ENCODE measurements around the gene PSG2.
"Not testable (repeated sequence)": the region's sequence is repeated elsewhere in the genome, so short reads cannot be mapped to it uniquely, and the experiment has no call there.

PSG2 gene

GRCh38 chr19:43098416-43098815, 15.9 kb upstream of the PSG2 start:
- H3K4ac ChIP-seq (ENCODE audit: low read length); H2BK12ac ChIP-seq (ENCODE audit: low read length); H2AFZ ChIP-seq (ENCODE audit: low read length); H2BK120ac ChIP-seq (ENCODE audit: low read depth, low read length); H2BK5ac ChIP-seq (ENCODE audit: low read length); H3K9ac ChIP-seq (ENCODE audit: low read depth, low read length, poor library complexity); H3K9me3 ChIP-seq (replicated peaks in 1 of 2; ENCODE audit: control insufficient read depth in 2 of 2, insufficient read depth in 1 of 2, low read depth in 1 of 2, low read length in 2 of 2); H4K8ac ChIP-seq (ENCODE audit: low read depth, low read length); H3K79me1 ChIP-seq (ENCODE audit: low read depth, low read length); DNase-seq (ENCODE audit: low spot score); H3K23ac ChIP-seq (ENCODE audit: low read depth, low read length, poor library complexity); H3K27me3 ChIP-seq (ENCODE audit: control insufficient read depth in 3 of 3, insufficient read depth in 3 of 3, low read depth in 1 of 3, low read length in 3 of 3); H3K27ac ChIP-seq (replicated peaks; ENCODE audit: low read length); H3K18ac ChIP-seq (ENCODE audit: low read length); H3K14ac ChIP-seq (ENCODE audit: low read length); H2BK15ac ChIP-seq (ENCODE audit: low read length); H3K4me1 ChIP-seq (ENCODE audit: control insufficient read depth in 2 of 2, insufficient read depth in 1 of 2, low read depth in 1 of 2, low read length in 2 of 2); H3K4me3 ChIP-seq (ENCODE audit: low read length in 2 of 2); H4K91ac ChIP-seq (ENCODE audit: low read depth, low read length, poor library complexity); H3K4me2 ChIP-seq (ENCODE audit: insufficient read depth, low read length, poor library complexity, severe bottlenecking); H2AK5ac ChIP-seq (ENCODE audit: low read depth, low read length); H3K36me3 ChIP-seq (replicated peaks in 1 of 2; ENCODE audit: control insufficient read depth in 2 of 2, insufficient read depth in 2 of 2, low read length in 2 of 2): not testable (repeated sequence)

- not testable (repeated sequence) for H3K79me1 ChIP-seq (ENCODE audit: low read depth, low read length); H3K23ac ChIP-seq (ENCODE audit: low read depth, low read length, poor library complexity); H4K91ac ChIP-seq (ENCODE audit: low read depth, low read length, poor library complexity); H2BK15ac ChIP-seq (ENCODE audit: low read length); H3K36me3 ChIP-seq (replicated peaks in 1 of 2; ENCODE audit: control insufficient read depth in 2 of 2, insufficient read depth in 2 of 2, low read length in 2 of 2); H3K18ac ChIP-seq (ENCODE audit: low read length); H2AK5ac ChIP-seq (ENCODE audit: low read depth, low read length); H2BK12ac ChIP-seq (ENCODE audit: low read length); H2BK5ac ChIP-seq (ENCODE audit: low read length); H2AFZ ChIP-seq (ENCODE audit: low read length); H2BK120ac ChIP-seq (ENCODE audit: low read depth, low read length); H3K14ac ChIP-seq (ENCODE audit: low read length); H3K4ac ChIP-seq (ENCODE audit: low read length); DNase-seq (ENCODE audit: low spot score); H3K27me3 ChIP-seq (ENCODE audit: control insufficient read depth in 3 of 3, insufficient read depth in 3 of 3, low read depth in 1 of 3, low read length in 3 of 3); H3K4me3 ChIP-seq (ENCODE audit: low read length in 2 of 2); H3K4me1 ChIP-seq (ENCODE audit: control insufficient read depth in 2 of 2, insufficient read depth in 1 of 2, low read depth in 1 of 2, low read length in 2 of 2); H3K9me3 ChIP-seq (replicated peaks in 1 of 2; ENCODE audit: control insufficient read depth in 2 of 2, insufficient read depth in 1 of 2, low read depth in 1 of 2, low read length in 2 of 2); H3K4me2 ChIP-seq (ENCODE audit: insufficient read depth, low read length, poor library complexity, severe bottlenecking); H4K8ac ChIP-seq (ENCODE audit: low read depth, low read length); H3K9ac ChIP-seq (ENCODE audit: low read depth, low read length, poor library complexity); H3K27ac ChIP-seq (replicated peaks; ENCODE audit: low read length)
- WGBS, 2 donors (ENCODE audit: extremely low coverage in 2 of 2, insufficient read length in 2 of 2, insufficient replicate concordance in 1 of 2), result no CpG with 5 or more reads among the region's 13 CpGs
Observed at GRCh38 chr19:43087702-43088340, 5.3 kb upstream of the PSG2 start.

DNA sequence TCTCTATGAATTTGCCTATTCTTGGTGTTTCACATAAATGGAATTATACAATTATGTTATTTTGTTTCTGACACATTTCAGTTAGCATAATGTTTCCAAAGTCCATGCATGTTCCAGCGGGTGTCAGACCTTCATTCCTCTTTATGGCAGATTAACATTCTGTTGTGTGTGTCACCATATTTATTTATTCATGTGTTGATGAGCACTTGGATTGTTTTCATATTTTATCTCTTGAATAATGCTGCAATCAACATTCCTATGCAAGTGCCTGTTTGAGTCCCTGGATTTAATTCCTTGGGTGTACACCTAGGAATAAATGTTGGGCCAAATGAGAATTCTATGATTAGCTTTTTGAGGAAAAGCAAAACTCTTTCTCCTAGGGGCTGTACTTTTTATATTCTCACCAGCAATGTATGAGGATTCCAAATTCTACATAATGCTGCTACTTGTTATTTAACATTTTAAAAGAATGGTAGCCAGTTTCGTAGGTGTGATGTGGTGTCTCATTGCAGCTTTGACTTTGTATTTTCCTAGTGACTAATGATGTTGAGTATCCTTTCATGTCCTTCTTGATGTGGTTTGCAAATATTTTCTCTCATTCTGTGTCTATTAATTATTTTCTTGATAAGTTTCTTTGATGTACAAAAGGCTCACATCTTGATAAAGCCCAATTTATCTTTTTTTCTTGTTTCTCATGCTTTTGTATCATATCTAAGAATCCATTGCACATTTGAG, 3.5 kb upstream of the PSG2 start:
- H3K18ac ChIP-seq (ENCODE audit: low read length); H3K23ac ChIP-seq (ENCODE audit: low read depth, low read length, poor library complexity); H2AK5ac ChIP-seq (ENCODE audit: low read depth, low read length); H3K4me3 ChIP-seq (ENCODE audit: low read length in 2 of 2); DNase-seq (ENCODE audit: low spot score); H2BK15ac ChIP-seq (ENCODE audit: low read length); H3K4ac ChIP-seq (ENCODE audit: low read length); H2AFZ ChIP-seq (ENCODE audit: low read length); H3K14ac ChIP-seq (ENCODE audit: low read length); H3K36me3 ChIP-seq (replicated peaks in 1 of 2; ENCODE audit: control insufficient read depth in 2 of 2, insufficient read depth in 2 of 2, low read length in 2 of 2); H2BK5ac ChIP-seq (ENCODE audit: low read length); H4K8ac ChIP-seq (ENCODE audit: low read depth, low read length); H2BK12ac ChIP-seq (ENCODE audit: low read length); H3K9ac ChIP-seq (ENCODE audit: low read depth, low read length, poor library complexity); H2BK120ac ChIP-seq (ENCODE audit: low read depth, low read length); H3K9me3 ChIP-seq (replicated peaks in 1 of 2; ENCODE audit: control insufficient read depth in 2 of 2, insufficient read depth in 1 of 2, low read depth in 1 of 2, low read length in 2 of 2); H3K4me2 ChIP-seq (ENCODE audit: insufficient read depth, low read length, poor library complexity, severe bottlenecking); H3K27me3 ChIP-seq (ENCODE audit: control insufficient read depth in 3 of 3, insufficient read depth in 3 of 3, low read depth in 1 of 3, low read length in 3 of 3); H3K4me1 ChIP-seq (ENCODE audit: control insufficient read depth in 2 of 2, insufficient read depth in 1 of 2, low read depth in 1 of 2, low read length in 2 of 2); H3K27ac ChIP-seq (replicated peaks; ENCODE audit: low read length); H3K79me1 ChIP-seq (ENCODE audit: low read depth, low read length); H4K91ac ChIP-seq (ENCODE audit: low read depth, low read length, poor library complexity): not testable (repeated sequence)
- WGBS, 2 donors (ENCODE audit: extremely low coverage in 2 of 2, insufficient read length in 2 of 2, insufficient replicate concordance in 1 of 2), result no CpG with 5 or more reads among the region's 2 CpGs

- H3K27ac ChIP-seq (replicated peaks; ENCODE audit: low read length); H3K4me3 ChIP-seq (ENCODE audit: low read length in 2 of 2); H2BK15ac ChIP-seq (ENCODE audit: low read length); H3K14ac ChIP-seq (ENCODE audit: low read length); H4K8ac ChIP-seq (ENCODE audit: low read depth, low read length); H3K36me3 ChIP-seq (replicated peaks in 1 of 2; ENCODE audit: control insufficient read depth in 2 of 2, insufficient read depth in 2 of 2, low read length in 2 of 2); H3K4me1 ChIP-seq (ENCODE audit: control insufficient read depth in 2 of 2, insufficient read depth in 1 of 2, low read depth in 1 of 2, low read length in 2 of 2); H2BK5ac ChIP-seq (ENCODE audit: low read length); DNase-seq (ENCODE audit: low spot score); H2BK120ac ChIP-seq (ENCODE audit: low read depth, low read length); H3K23ac ChIP-seq (ENCODE audit: low read depth, low read length, poor library complexity); H3K4ac ChIP-seq (ENCODE audit: low read length); H3K9ac ChIP-seq (ENCODE audit: low read depth, low read length, poor library complexity); H4K91ac ChIP-seq (ENCODE audit: low read depth, low read length, poor library complexity); H2AK5ac ChIP-seq (ENCODE audit: low read depth, low read length); H3K4me2 ChIP-seq (ENCODE audit: insufficient read depth, low read length, poor library complexity, severe bottlenecking); H2AFZ ChIP-seq (ENCODE audit: low read length); H3K9me3 ChIP-seq (replicated peaks in 1 of 2; ENCODE audit: control insufficient read depth in 2 of 2, insufficient read depth in 1 of 2, low read depth in 1 of 2, low read length in 2 of 2); H3K79me1 ChIP-seq (ENCODE audit: low read depth, low read length); H3K18ac ChIP-seq (ENCODE audit: low read length); H3K27me3 ChIP-seq (ENCODE audit: control insufficient read depth in 3 of 3, insufficient read depth in 3 of 3, low read depth in 1 of 3, low read length in 3 of 3); H2BK12ac ChIP-seq (ENCODE audit: low read length): not testable (repeated sequence)
- WGBS, 2 donors (ENCODE audit: extremely low coverage in 2 of 2, insufficient read length in 2 of 2, insufficient replicate concordance in 1 of 2), result no CpG with 5 or more reads among the region's 12 CpGs
Observed at GRCh38 chr19:43084196-43084832, 1.8 kb upstream of the PSG2 start.
